ENCODE data around the gene CDC42BPG. TPM values are rescaled to one million over a fixed set of nuclear protein-coding genes. Genes with fewer than 3 reads are reported as not detected.

The CDC42BPG gene
- total RNA-seq, 1 experiment from 2014 or later, result 4.1 TPM

DNA sequence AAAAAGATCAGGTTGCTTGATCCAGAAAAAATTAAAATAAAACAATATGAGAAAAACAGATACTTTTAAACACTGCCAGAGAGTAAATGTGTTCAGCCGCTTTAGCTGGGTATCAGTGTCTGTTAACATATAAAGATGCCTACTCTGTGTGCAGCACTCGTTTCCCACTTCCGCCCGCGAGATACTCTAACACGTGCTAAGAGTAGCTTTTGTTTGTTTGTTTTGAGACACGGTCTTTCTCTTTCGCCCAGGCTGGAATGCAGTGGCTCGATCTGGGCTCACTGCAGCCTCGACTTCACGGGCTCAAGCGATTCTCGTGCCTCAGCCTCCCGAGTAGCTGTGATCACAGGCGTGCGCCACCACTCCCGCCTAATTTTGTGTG lies 33.6 kb downstream of the CDC42BPG start:
- in situ Hi-C loops (cut with HindIII; ENCODE audit: low pct_unique_long_range_greater_than_20kb, low sequenced_read_pairs), result no loop called here
- CTCF ChIA-PET, result no interaction called here
- TF ChIP-seq, protein P1, sequence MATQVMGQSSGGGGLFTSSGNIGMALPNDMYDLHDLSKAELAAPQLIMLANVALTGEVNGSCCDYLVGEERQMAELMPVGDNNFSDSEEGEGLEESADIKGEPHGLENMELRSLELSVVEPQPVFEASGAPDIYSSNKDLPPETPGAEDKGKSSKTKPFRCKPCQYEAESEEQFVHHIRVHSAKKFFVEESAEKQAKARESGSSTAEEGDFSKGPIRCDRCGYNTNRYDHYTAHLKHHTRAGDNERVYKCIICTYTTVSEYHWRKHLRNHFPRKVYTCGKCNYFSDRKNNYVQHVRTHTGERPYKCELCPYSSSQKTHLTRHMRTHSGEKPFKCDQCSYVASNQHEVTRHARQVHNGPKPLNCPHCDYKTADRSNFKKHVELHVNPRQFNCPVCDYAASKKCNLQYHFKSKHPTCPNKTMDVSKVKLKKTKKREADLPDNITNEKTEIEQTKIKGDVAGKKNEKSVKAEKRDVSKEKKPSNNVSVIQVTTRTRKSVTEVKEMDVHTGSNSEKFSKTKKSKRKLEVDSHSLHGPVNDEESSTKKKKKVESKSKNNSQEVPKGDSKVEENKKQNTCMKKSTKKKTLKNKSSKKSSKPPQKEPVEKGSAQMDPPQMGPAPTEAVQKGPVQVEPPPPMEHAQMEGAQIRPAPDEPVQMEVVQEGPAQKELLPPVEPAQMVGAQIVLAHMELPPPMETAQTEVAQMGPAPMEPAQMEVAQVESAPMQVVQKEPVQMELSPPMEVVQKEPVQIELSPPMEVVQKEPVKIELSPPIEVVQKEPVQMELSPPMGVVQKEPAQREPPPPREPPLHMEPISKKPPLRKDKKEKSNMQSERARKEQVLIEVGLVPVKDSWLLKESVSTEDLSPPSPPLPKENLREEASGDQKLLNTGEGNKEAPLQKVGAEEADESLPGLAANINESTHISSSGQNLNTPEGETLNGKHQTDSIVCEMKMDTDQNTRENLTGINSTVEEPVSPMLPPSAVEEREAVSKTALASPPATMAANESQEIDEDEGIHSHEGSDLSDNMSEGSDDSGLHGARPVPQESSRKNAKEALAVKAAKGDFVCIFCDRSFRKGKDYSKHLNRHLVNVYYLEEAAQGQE (IDR thresholded peaks at IDR 0.05; ENCODE audit: insufficient read depth in 1 of 2, low read depth in 2 of 2, low read length in 1 of 2), result no peak
- TF ChIP-seq, protein P2, sequence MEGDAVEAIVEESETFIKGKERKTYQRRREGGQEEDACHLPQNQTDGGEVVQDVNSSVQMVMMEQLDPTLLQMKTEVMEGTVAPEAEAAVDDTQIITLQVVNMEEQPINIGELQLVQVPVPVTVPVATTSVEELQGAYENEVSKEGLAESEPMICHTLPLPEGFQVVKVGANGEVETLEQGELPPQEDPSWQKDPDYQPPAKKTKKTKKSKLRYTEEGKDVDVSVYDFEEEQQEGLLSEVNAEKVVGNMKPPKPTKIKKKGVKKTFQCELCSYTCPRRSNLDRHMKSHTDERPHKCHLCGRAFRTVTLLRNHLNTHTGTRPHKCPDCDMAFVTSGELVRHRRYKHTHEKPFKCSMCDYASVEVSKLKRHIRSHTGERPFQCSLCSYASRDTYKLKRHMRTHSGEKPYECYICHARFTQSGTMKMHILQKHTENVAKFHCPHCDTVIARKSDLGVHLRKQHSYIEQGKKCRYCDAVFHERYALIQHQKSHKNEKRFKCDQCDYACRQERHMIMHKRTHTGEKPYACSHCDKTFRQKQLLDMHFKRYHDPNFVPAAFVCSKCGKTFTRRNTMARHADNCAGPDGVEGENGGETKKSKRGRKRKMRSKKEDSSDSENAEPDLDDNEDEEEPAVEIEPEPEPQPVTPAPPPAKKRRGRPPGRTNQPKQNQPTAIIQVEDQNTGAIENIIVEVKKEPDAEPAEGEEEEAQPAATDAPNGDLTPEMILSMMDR (IDR thresholded peaks at IDR 0.05), result no peak
- TF ChIP-seq POLR2AphosphoS5 (IDR thresholded peaks at IDR 0.05; ENCODE audit: low read depth, low read length) (no peak), SIN3A (IDR thresholded peaks at IDR 0.05; ENCODE audit: borderline replicate concordance, insufficient read depth, low read depth, low read length) (no peak), TCF7L2 (IDR thresholded peaks at IDR 0.05; ENCODE audit: low read depth, low read length) (no peak)
- intact Hi-C loops (cut with micrococcal nuclease; ENCODE audit: unreplicated experiment), result no loop called here
- Histone ChIP-seq H3K4me1 (ENCODE audit: control insufficient read depth, insufficient read depth, low read length) (peaks cover 5% of the 10 kb centered on the region; the same call in 1 of the 2 replicates), H3K4me3 (ENCODE audit: low read depth in 2 of 2, low read length in 2 of 2) (peak overlapping the region; percentile 73 to 79), H3K36me3 (ENCODE audit: control insufficient read depth, insufficient read depth, low read length) (no peaks in the 10 kb centered on the region), H3K9me3 (ENCODE audit: control insufficient read depth, insufficient read depth, low read depth, low read length) (no peaks in the 10 kb centered on the region), H3K27me3 (ENCODE audit: control insufficient read depth, insufficient read depth, low read length) (no peaks in the 10 kb centered on the region), H3K27ac (ENCODE audit: low read length) (peak overlapping the region; percentile 71)
- DNase-seq (ENCODE audit: low read depth, low spot score), result no peak
- BruUV-seq (replicated peaks), result no TSS peak
- peak; percentile 50 for ATAC-seq
- POLR2A ChIA-PET, result interaction anchor here (0.5 to 0.6 kb wide), 2 partner anchors 13 to 707 kb away, joined by 6 to 13 read pairs; no protein-coding TSS in a partner anchor

DNA sequence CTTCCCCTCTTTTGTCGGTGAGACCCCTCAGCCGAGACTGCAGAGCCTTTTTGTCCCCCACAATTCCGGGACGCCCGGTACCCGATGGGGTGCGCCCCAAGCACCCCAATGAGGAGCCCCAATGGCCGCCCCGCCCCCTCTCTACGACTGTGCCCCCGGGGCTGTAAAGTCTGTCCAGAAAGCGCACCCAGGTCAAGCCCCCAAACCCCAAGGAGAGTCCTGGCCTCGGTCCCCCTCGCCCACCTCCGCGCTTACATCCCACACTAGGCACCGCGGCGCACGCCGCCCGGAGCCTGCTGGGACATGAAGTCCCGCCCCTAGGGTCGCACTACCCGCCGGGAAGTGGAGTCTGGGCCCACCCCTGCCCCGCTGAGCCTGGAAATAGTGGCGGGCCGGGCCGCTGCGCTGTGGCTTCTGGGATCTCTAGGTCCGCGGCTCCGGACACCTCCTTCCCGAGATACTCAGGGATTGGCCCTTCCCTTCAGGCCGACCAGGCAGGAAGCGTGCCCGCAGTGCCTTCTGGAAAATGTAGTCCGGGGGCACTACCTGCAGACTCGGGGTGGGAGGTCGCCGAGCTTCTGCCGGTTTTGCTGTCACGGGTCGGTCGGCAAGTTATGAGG lies 34.1 kb downstream of the CDC42BPG start, which contains the start of gene MEN1:
Gene MEN1, minus strand, starts transcription at position 281 of the 620 bp plus-strand sequence. CDS start 442 bp downstream, outside the sequence.
- TF ChIP-seq, protein P1 (IDR thresholded peaks at IDR 0.05; ENCODE audit: insufficient read depth in 1 of 2, low read depth in 2 of 2, low read length in 1 of 2), result no peak
- TF ChIP-seq TCF7L2 (IDR thresholded peaks at IDR 0.05; ENCODE audit: low read depth, low read length) (0 out of 2 replicates have a peak, but pooled peaks have one; percentile 24), POLR2AphosphoS5 (IDR thresholded peaks at IDR 0.05; ENCODE audit: low read depth, low read length) (peak; percentile 90), SIN3A (IDR thresholded peaks at IDR 0.05; ENCODE audit: borderline replicate concordance, insufficient read depth, low read depth, low read length) (no peak; the same call in none of the 2 replicates)
- TF ChIP-seq, protein P2 (IDR thresholded peaks at IDR 0.05), result no peak
- in situ Hi-C loops (cut with HindIII; ENCODE audit: low pct_unique_long_range_greater_than_20kb, low sequenced_read_pairs) (no loop called here), intact Hi-C loops (cut with micrococcal nuclease; ENCODE audit: unreplicated experiment) (no loop called here)
- Histone ChIP-seq H3K4me1 (ENCODE audit: control insufficient read depth, insufficient read depth, low read length) (peaks cover 5% of the 10 kb centered on the region; the same call in 1 of the 2 replicates), H3K4me3 (ENCODE audit: low read depth in 2 of 2, low read length in 2 of 2) (peak within 1 kb of the TSS; percentile 73 to 79), H3K36me3 (ENCODE audit: control insufficient read depth, insufficient read depth, low read length) (no peaks in the 10 kb centered on the region), H3K27me3 (ENCODE audit: control insufficient read depth, insufficient read depth, low read length) (no peaks in the 10 kb centered on the region), H3K9me3 (ENCODE audit: control insufficient read depth, insufficient read depth, low read depth, low read length) (no peaks in the 10 kb centered on the region), H3K27ac (ENCODE audit: low read length) (peak within 1 kb of the TSS; percentile 81)
- CTCF ChIA-PET, result interaction anchor here (0.8 kb wide), 1 partner anchor 78 kb away, joined by 3 read pairs; no protein-coding TSS in a partner anchor
- ATAC-seq (peak; percentile 100), DNase-seq (ENCODE audit: low read depth, low spot score) (peak; percentile 81)
- BruUV-seq (replicated peaks), result no TSS peak
- POLR2A ChIA-PET, result interaction anchor here (0.5 to 0.6 kb wide), 2 partner anchors 12 to 707 kb away, joined by 6 to 13 read pairs; no protein-coding TSS in a partner anchor
